Melanocyte of skin (primary cell): ENCODE data around the gene PARD6G. TPM values are rescaled to one million over a fixed set of nuclear protein-coding genes. Genes with fewer than 3 reads are reported as not detected.

Source experiments
- total RNA-seq, 2 donors: library from RNA; depleted of rRNA; stranded (reverse); fragments of >200 nt; gene quantifications; 2 replicates each; pipeline ENCODE4 v1.2.3, GENCODE V29; 2012

PARD6G gene, protein sequence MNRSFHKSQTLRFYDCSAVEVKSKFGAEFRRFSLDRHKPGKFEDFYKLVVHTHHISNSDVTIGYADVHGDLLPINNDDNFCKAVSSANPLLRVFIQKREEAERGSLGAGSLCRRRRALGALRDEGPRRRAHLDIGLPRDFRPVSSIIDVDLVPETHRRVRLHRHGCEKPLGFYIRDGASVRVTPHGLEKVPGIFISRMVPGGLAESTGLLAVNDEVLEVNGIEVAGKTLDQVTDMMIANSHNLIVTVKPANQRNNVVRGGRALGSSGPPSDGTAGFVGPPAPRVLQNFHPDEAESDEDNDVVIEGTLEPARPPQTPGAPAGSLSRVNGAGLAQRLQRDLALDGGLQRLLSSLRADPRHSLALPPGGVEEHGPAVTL
- total RNA-seq, result 10 to 100 TPM; 12.4 to 19.6 TPM

GRCh38 chr18:80247393-80247841, at the start of gene PARD6G:
TSS of gene PARD6G (minus strand) at chr18:80247514. CDS start at chr18:80247348, 166 bp downstream.

DNA sequence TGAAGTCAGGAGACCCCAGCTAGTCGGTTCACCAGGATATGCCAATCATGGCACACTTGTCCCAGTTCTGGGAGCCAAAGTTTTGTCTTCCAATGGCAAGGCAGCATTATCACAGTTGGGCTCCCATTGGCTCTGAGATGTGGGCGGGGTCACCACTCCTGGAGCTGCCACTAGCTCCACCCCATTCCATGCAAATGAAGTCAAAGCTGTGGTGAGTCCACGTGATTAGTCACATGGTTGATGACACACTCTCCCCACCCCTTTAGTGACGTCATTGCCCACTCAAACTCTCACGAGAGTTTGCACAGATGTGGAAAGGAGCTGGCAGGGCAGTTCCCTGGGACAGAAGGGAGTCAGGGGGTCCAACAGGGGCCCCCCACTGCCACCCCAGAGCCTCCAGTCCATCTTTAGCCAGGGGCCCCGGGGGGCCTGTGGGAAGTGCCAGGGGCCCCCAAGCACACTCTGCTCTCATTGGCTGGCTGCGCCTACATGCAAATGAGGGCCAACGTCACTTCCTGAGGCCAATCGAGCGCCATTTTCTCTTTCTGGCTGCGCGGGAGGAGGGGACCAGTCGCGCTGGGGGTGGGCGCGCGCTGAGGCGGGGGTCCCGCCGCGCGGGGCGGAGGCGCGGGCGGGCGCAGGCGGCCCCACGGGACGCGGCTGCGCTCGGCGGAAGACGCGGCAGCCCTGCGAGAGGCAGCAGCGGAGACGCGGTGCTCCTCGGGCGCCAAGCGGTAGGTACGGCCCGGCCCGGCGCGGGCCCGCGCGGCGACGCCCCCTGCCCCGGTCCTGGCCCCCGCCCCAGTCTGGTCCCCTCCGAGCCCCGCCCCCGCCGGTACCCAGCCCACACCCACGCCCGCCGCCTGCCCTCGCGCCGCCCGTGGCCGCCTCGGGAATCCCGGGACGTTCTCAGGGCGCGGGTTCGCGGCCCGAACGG, 138.3 kb downstream of the PARD6G start, which contains the start of gene ADNP2:
TSS of gene ADNP2 (plus strand) at position 524 of the 937 bp plus-strand sequence. CDS start 8,281 bp downstream, outside the sequence.

Other genes starting within 250 kb of the PARD6G start
- 10 to 100 TPM; 23.1 to 36.3 TPM for gene RBFA, start 213.1 kb downstream of the PARD6G start, total RNA-seq
- 10 to 100 TPM; 23.4 to 25.0 TPM for gene ADNP2, start 138.3 kb downstream of the PARD6G start, total RNA-seq